ENCODE measurements around the gene SLC27A4. TPM values are rescaled to one million over a fixed set of nuclear protein-coding genes. Genes with fewer than 3 reads are reported as not detected.

SLC27A4 gene
- total RNA-seq, 1 experiment from 2014 or later: 23.7 TPM

- no peak for DNase-seq (ENCODE audit: low read depth)
Observed at GRCh38 chr9:128365525-128365924, 25.2 kb downstream of the SLC27A4 start.

GRCh38 chr9:128369024-128369706, 28.8 kb downstream of the SLC27A4 start:
- DNase-seq (ENCODE audit: low read depth): no peak

- no peak for DNase-seq (ENCODE audit: low read depth)
Observed at GRCh38 chr9:128370367-128370751, 30.0 kb downstream of the SLC27A4 start.

- peak; percentile 98 for DNase-seq (ENCODE audit: low read depth)
Observed at GRCh38 chr9:128370752-128371629, 30.7 kb downstream of the SLC27A4 start, which contains the start of gene URM1. Gene URM1 (plus strand): TSS chr9:128371374. CDS start chr9:128371381, 7 bp downstream.

- no peak for DNase-seq (ENCODE audit: low read depth)
Observed at GRCh38 chr9:128371630-128372117, 31.3 kb downstream of the SLC27A4 start.

GRCh38 chr9:128372188-128372641, 31.9 kb downstream of the SLC27A4 start:
- peak; percentile 76 for DNase-seq (ENCODE audit: low read depth)

GRCh38 chr9:128372784-128373183, 32.5 kb downstream of the SLC27A4 start:
- peak; percentile 67 for DNase-seq (ENCODE audit: low read depth)

GRCh38 chr9:128374221-128374675, 33.9 kb downstream of the SLC27A4 start:
- no peak for DNase-seq (ENCODE audit: low read depth)

GRCh38 chr9:128375865-128376264, 35.5 kb downstream of the SLC27A4 start:
- no peak for DNase-seq (ENCODE audit: low read depth)

- DNase-seq (ENCODE audit: low read depth): no peak
Observed at GRCh38 chr9:128382261-128382660, 41.9 kb downstream of the SLC27A4 start.

- no peak for DNase-seq (ENCODE audit: low read depth)
Observed at GRCh38 chr9:128383007-128383753, 42.9 kb downstream of the SLC27A4 start.

- DNase-seq (ENCODE audit: low read depth): no peak
Observed at GRCh38 chr9:128383791-128384190, 43.5 kb downstream of the SLC27A4 start.

- no peak for DNase-seq (ENCODE audit: low read depth)
Observed at GRCh38 chr9:128384801-128385495, 44.6 kb downstream of the SLC27A4 start.

GRCh38 chr9:128385496-128386460, 45.5 kb downstream of the SLC27A4 start:
- DNase-seq (ENCODE audit: low read depth): no peak

GRCh38 chr9:128388150-128388549, 47.8 kb downstream of the SLC27A4 start:
- DNase-seq (ENCODE audit: low read depth): no peak

- DNase-seq (ENCODE audit: low read depth): no peak
Observed at GRCh38 chr9:128389395-128390149, 49.2 kb downstream of the SLC27A4 start.

GRCh38 chr9:128390150-128390812, 50.0 kb downstream of the SLC27A4 start:
- DNase-seq (ENCODE audit: low read depth): no peak

GRCh38 chr9:128390813-128391711, 50.7 kb downstream of the SLC27A4 start:
- no peak for DNase-seq (ENCODE audit: low read depth)
